DOHH2 (cell line): ENCODE measurements around the gene MARCHF10.

Experiments
- H3F3A ChIP-seq: fragments of 200-600 bp; sonication (generic), shearing (Covaris generic); 2 replicates; pipeline ENCODE4 v1.6.0; 2016; ENCODE audit warnings: antibody characterized with exemption, mild to moderate bottlenecking; ENCODE audit not compliant: control insufficient read depth, insufficient read depth
- H3K27ac ChIP-seq: fragments of 200-600 bp; sonication (generic); 2 replicates; pipeline ENCODE4 v1.5.1; 2014; ENCODE audit warnings: low read depth, mild to moderate bottlenecking, low read length, moderate library complexity
- H3K27me3 ChIP-seq: fragments of 200-600 bp; sonication (generic); 2 replicates; pipeline ENCODE4 v1.6.1; 2014; ENCODE audit warnings: mild to moderate bottlenecking, low read length, mixed read lengths; ENCODE audit not compliant: control insufficient read depth
- H3K36me3 ChIP-seq: fragments of 200-600 bp; sonication (generic); 2 replicates; pipeline ENCODE4 v1.6.1; 2014; ENCODE audit warnings: mild to moderate bottlenecking, low read length, moderate library complexity, mixed read lengths; ENCODE audit not compliant: control insufficient read depth
- H3K4me1 ChIP-seq: fragments of 200-600 bp; sonication (generic); 2 replicates; pipeline ENCODE4 v1.6.1; 2014; ENCODE audit warnings: mild to moderate bottlenecking, low read length, mixed read lengths; ENCODE audit not compliant: control insufficient read depth
- H3K4me2 ChIP-seq: fragments of 200-600 bp; sonication (generic); 2 replicates; pipeline ENCODE4 v1.6.0; 2014; ENCODE audit warnings: mild to moderate bottlenecking, low read length, moderate library complexity
- H3K4me3 ChIP-seq: fragments of 200-600 bp; sonication (generic); 2 replicates; pipeline ENCODE4 v1.5.1; 2014; ENCODE audit warnings: mild to moderate bottlenecking, low read length, mixed read lengths
- H3K79me2 ChIP-seq: fragments of 200-600 bp; sonication (generic); 2 replicates; pipeline ENCODE4 v1.6.1; 2014; ENCODE audit warnings: mild to moderate bottlenecking, low read length, mixed read lengths; ENCODE audit not compliant: control insufficient read depth
- H3K9me2 ChIP-seq: fragments of 200-600 bp; sonication (generic); replicated peaks from 2 replicates; pipeline ENCODE4 v1.6.1; 2014; ENCODE audit warnings: mild to moderate bottlenecking, low read length, mixed read lengths; ENCODE audit not compliant: control insufficient read depth
- H3K9me3 ChIP-seq: fragments of 200-600 bp; sonication (generic); 2 replicates; pipeline ENCODE4 v1.6.1; 2014; ENCODE audit warnings: antibody characterized with exemption, low read length, mixed read lengths; ENCODE audit not compliant: control insufficient read depth, insufficient read depth
- H4K20me1 ChIP-seq: fragments of 200-600 bp; sonication (generic); 2 replicates; pipeline ENCODE4 v1.6.0; 2014; ENCODE audit warnings: low read depth, mild to moderate bottlenecking, antibody characterized with exemption, low read length, moderate library complexity; ENCODE audit not compliant: control insufficient read depth, insufficient read depth
- CTCF ChIP-seq: fragments of 200-600 bp; sonication (generic); IDR thresholded peaks from one replicate; pipeline ENCODE4 v1.5.1; 2014; ENCODE audit warnings: antibody characterized with exemption, mild to moderate bottlenecking, low read depth, low read length; ENCODE audit not compliant: poor library complexity, severe bottlenecking
- EZH2phosphoT487 ChIP-seq: fragments of 200-600 bp; sonication (generic); IDR thresholded peaks from 2 replicates; pipeline ENCODE4 v1.6.1; 2017; ENCODE audit warnings: borderline replicate concordance, mild to moderate bottlenecking, antibody characterized with exemption, low read length, moderate library complexity, mixed read lengths

MARCHF10 gene

GRCh38 chr17:62712171-62712581 is 95.9 kb downstream of the MARCHF10 start:
- Histone ChIP-seq H3K27ac (no peak overlapping the region), H3K4me2 (no peak overlapping the region), H3K4me3 (no peak overlapping the region), H3K36me3 (no peaks in the 10 kb centered on the region), H3K27me3 (no peaks in the 10 kb centered on the region), H3F3A (no peaks in the 10 kb centered on the region), H3K9me3 (no peaks in the 10 kb centered on the region), H3K9me2 (no peaks in the 10 kb centered on the region), H3K79me2 (no peaks in the 10 kb centered on the region), H4K20me1 (no peaks in the 10 kb centered on the region; the same call in 1 of the 2 replicates), H3K4me1 (no peaks in the 10 kb centered on the region)
- TF ChIP-seq CTCF (no peak), EZH2phosphoT487 (no peak)

- Histone ChIP-seq H3K79me2 (no peaks in the 10 kb centered on the region), H4K20me1 (no peaks in the 10 kb centered on the region; the same call in 1 of the 2 replicates), H3K27me3 (peaks cover 17% of the 10 kb centered on the region), H3K4me3 (no peak overlapping the region), H3K4me2 (no peak overlapping the region), H3F3A (no peaks in the 10 kb centered on the region), H3K36me3 (no peaks in the 10 kb centered on the region), H3K9me3 (no peaks in the 10 kb centered on the region), H3K27ac (no peak overlapping the region), H3K9me2 (no peaks in the 10 kb centered on the region), H3K4me1 (0 out of 2 replicates have a peak, but pooled peaks cover 5% of the 10 kb centered on the region)
- TF ChIP-seq CTCF, result no peak
- no peak for TF ChIP-seq EZH2phosphoT487
Measured at GRCh38 chr17:62708587-62708986, 99.5 kb downstream of the MARCHF10 start.

GRCh38 chr17:62707425-62707739 is 100.7 kb downstream of the MARCHF10 start:
- H3K27me3 ChIP-seq, result peaks cover 17% of the 10 kb centered on the region
- TF ChIP-seq EZH2phosphoT487, result no peak
- TF ChIP-seq CTCF, result no peak
- no peaks in the 10 kb centered on the region for H4K20me1 ChIP-seq
- no peaks in the 10 kb centered on the region for H3F3A ChIP-seq
- H3K79me2 ChIP-seq, result no peaks in the 10 kb centered on the region
- 0 out of 2 replicates have a peak, but pooled peaks cover 5% of the 10 kb centered on the region for H3K4me1 ChIP-seq
- no peaks in the 10 kb centered on the region for H3K9me3 ChIP-seq
- no peak overlapping the region for H3K4me2 ChIP-seq
- H3K4me3 ChIP-seq, result no peak overlapping the region
- no peaks in the 10 kb centered on the region for H3K36me3 ChIP-seq
- no peak overlapping the region for H3K27ac ChIP-seq
- H3K9me2 ChIP-seq, result no peaks in the 10 kb centered on the region
